Chondrocyte (in vitro differentiated cells): Measurements from ENCODE around the gene XPNPEP2. TPM values are rescaled to one million over a fixed set of nuclear protein-coding genes. Genes with fewer than 3 reads are reported as not detected.

Source experiments
- DNase-seq: peaks from one replicate; pipeline ENCODE4 v3.0.0; 2021; ENCODE audit warnings: mixed read lengths, low spot score
- H3K27ac Mint-ChIP-seq: one replicate; pipeline ENCODE4 v1.8.0; 2021; ENCODE audit warnings: mild to moderate bottlenecking, moderate library complexity, mixed read lengths; ENCODE audit not compliant: unreplicated experiment
- H3K27me3 Mint-ChIP-seq: 2 replicates; pipeline ENCODE4 v1.8.0; 2021; ENCODE audit warnings: low read depth, mixed read lengths
- H3K36me3 Mint-ChIP-seq: 2 replicates; pipeline ENCODE4 v1.8.0; 2021; ENCODE audit warnings: low read depth, mixed read lengths
- H3K4me1 Mint-ChIP-seq: 2 replicates; pipeline ENCODE4 v1.8.0; 2021; ENCODE audit warnings: low read depth, mild to moderate bottlenecking, mixed read lengths
- H3K4me3 Mint-ChIP-seq: one replicate; pipeline ENCODE4 v1.8.0; 2021; ENCODE audit warnings: mild to moderate bottlenecking, moderate library complexity, mixed read lengths; ENCODE audit not compliant: unreplicated experiment
- H3K9me3 Mint-ChIP-seq: 2 replicates; pipeline ENCODE4 v1.8.0; 2021; ENCODE audit warnings: low read depth, mixed read lengths
- total RNA-seq: library from RNA; stranded (reverse); gene quantifications from 3 replicates; pipeline ENCODE4 v1.2.1, GENCODE V29; 2021
- TF ChIP-seq, protein P1 (sequence below): fragments of 200-600 bp; sonication (generic); IDR thresholded peaks from 2 replicates; pipeline ENCODE4 v1.5.0; 2021; ENCODE audit warnings: antibody characterized with exemption, mild to moderate bottlenecking, moderate library complexity

The XPNPEP2 gene
- total RNA-seq, 1 donor from 2014 or later, result not detected

DNA sequence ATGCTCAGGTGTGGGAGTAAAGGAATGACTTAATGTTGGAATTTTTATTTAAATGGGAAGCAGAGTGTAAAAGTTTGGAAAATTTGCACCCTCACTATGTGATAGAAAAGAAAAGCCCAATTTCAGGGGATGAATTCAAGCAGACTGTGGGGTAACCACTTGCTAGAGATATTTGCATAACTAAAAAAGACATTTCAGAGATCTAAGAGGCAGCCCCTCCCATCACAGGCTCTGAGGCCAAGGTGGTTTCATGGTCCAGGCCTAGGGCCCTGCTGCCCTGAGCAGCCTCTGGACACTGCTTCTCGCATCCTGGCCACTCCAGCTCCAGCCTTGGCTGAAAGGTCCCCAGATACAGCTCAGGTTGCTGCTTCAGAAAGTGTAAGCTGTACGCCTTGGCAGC is 5.9 kb upstream of the XPNPEP2 start:
- peaks cover 11% of the 10 kb centered on the region for H3K27me3 Mint-ChIP-seq
- peaks cover 2% of the 10 kb centered on the region for H3K9me3 Mint-ChIP-seq
- DNase-seq, result no peak
- no peaks in the 10 kb centered on the region for H3K36me3 Mint-ChIP-seq
- peaks cover 1% of the 10 kb centered on the region for H3K4me1 Mint-ChIP-seq
- TF ChIP-seq, protein P1, sequence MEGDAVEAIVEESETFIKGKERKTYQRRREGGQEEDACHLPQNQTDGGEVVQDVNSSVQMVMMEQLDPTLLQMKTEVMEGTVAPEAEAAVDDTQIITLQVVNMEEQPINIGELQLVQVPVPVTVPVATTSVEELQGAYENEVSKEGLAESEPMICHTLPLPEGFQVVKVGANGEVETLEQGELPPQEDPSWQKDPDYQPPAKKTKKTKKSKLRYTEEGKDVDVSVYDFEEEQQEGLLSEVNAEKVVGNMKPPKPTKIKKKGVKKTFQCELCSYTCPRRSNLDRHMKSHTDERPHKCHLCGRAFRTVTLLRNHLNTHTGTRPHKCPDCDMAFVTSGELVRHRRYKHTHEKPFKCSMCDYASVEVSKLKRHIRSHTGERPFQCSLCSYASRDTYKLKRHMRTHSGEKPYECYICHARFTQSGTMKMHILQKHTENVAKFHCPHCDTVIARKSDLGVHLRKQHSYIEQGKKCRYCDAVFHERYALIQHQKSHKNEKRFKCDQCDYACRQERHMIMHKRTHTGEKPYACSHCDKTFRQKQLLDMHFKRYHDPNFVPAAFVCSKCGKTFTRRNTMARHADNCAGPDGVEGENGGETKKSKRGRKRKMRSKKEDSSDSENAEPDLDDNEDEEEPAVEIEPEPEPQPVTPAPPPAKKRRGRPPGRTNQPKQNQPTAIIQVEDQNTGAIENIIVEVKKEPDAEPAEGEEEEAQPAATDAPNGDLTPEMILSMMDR, result no peak
- no peak overlapping the region for H3K27ac Mint-ChIP-seq
- no peak overlapping the region for H3K4me3 Mint-ChIP-seq

DNA sequence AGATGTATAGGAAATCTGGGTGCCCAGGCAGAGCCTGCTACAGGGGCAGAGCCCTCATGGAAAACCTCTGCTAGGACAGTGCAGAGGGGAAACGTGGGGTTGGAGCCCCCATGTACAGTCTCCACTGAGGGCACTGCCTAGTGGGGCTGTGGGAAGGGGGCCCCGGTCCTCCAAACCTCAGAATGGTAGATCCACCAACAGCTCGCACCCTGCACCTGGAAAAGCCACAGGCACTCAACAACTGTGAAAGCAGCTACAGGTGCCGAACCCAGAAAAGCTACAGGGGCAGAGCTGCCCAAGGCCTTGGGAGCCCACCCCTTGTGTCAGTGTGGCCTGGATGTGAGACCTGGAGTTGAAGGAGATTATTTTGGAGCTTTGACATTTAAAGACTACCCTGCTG is 5.4 kb upstream of the XPNPEP2 start:
- Mint-ChIP-seq H3K4me3 (no peak overlapping the region), H3K9me3 (peaks cover 2% of the 10 kb centered on the region)

DNA sequence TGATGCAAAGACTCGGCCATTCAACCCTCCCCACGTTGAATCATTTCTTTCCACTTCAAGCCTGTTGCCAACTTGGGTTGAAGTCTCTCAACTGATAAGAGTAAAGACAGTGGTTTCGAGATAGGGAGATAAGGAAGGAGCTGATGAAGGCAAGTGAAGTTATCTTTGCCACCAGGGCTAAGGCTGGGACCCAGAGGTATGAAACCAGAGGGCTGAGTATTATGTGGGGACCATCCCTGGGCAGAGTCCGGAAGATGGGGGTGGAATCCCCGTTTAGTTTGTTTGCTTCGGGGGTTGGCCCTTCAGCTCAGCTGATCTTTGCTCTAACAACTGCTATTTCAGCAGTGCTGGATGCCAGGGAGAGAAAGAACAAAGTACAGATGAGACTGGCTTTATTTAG is 2.3 kb upstream of the XPNPEP2 start:
- no peak for DNase-seq
- H3K36me3 Mint-ChIP-seq, result no peaks in the 10 kb centered on the region
- TF ChIP-seq, protein P1, result no peak
- peaks cover 2% of the 10 kb centered on the region for H3K9me3 Mint-ChIP-seq
- no peak overlapping the region for H3K27ac Mint-ChIP-seq
- no peak overlapping the region for H3K4me3 Mint-ChIP-seq
- H3K4me1 Mint-ChIP-seq, result peaks cover 18% of the 10 kb centered on the region
- H3K27me3 Mint-ChIP-seq, result peaks cover 7% of the 10 kb centered on the region

More for the DNA sequence above, 5.4 kb upstream of the XPNPEP2 start:
- TF ChIP-seq, protein P1, result no peak
- Mint-ChIP-seq H3K36me3 (no peaks in the 10 kb centered on the region), H3K4me1 (peaks cover 6% of the 10 kb centered on the region), H3K27me3 (peaks cover 11% of the 10 kb centered on the region), H3K27ac (no peak overlapping the region)
- no peak for DNase-seq

- H3K36me3 Mint-ChIP-seq, result no peaks in the 10 kb centered on the region
- no peak for DNase-seq
- H3K9me3 Mint-ChIP-seq, result peaks cover 2% of the 10 kb centered on the region
- TF ChIP-seq, protein P1, result no peak
- no peak overlapping the region for H3K27ac Mint-ChIP-seq
- H3K4me3 Mint-ChIP-seq, result no peak overlapping the region
- peaks cover 18% of the 10 kb centered on the region for H3K4me1 Mint-ChIP-seq
- H3K27me3 Mint-ChIP-seq, result peaks cover 7% of the 10 kb centered on the region
These were observed 863 bp upstream of the XPNPEP2 start for GRCh38 chrX:129737916-129738315.

DNA sequence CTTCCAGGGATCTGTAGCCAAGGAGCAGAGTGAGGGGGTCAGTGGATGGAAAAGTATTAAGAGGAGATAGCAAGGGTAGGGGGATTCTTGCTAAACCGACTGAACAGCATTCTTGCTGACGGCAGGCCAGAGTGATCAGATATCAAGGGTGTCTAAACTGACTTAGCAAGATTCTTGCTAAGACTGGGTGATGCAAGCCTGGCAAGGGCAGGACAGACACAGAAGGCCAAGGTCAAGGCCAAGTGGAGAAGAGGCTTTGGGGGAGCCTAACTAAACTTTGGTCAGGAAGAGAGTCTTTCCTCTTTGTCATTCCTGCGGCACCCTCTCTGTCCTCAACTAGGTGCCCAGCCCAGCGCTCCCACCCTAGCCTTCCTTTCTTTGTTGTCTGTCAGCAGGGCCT is 799 bp downstream of the XPNPEP2 start:
- peaks cover 18% of the 10 kb centered on the region for H3K4me1 Mint-ChIP-seq
- no peak overlapping the region for H3K4me3 Mint-ChIP-seq
- H3K27me3 Mint-ChIP-seq, result peaks cover 12% of the 10 kb centered on the region
- TF ChIP-seq, protein P1, result no peak
- no peak for DNase-seq
- H3K27ac Mint-ChIP-seq, result no peak overlapping the region
- H3K9me3 Mint-ChIP-seq, result no peaks in the 10 kb centered on the region
- no peaks in the 10 kb centered on the region for H3K36me3 Mint-ChIP-seq
